Measurements from ENCODE around the gene CCNO. TPM values are rescaled to one million over a fixed set of nuclear protein-coding genes. Genes with fewer than 3 reads are reported as not detected.

CCNO gene
- total RNA-seq, 1 experiment from 2014 or later: 0.24 TPM

GRCh38 chr5:55258339-55258738 lies 24.9 kb upstream of the CCNO start (continued):
- TF ChIP-seq ATF2 (CRISPR knock-in tag; IDR thresholded peaks at IDR 0.05; ENCODE audit: borderline replicate concordance, low read depth) (no peak), CBFB (CRISPR knock-in tag; IDR thresholded peaks at IDR 0.05; ENCODE audit: low read depth) (no peak), E2F5 (CRISPR knock-in tag; IDR thresholded peaks at IDR 0.05) (no peak), TCF7 (CRISPR knock-in tag; IDR thresholded peaks at IDR 0.05; ENCODE audit: low read depth) (no peak)

DNA sequence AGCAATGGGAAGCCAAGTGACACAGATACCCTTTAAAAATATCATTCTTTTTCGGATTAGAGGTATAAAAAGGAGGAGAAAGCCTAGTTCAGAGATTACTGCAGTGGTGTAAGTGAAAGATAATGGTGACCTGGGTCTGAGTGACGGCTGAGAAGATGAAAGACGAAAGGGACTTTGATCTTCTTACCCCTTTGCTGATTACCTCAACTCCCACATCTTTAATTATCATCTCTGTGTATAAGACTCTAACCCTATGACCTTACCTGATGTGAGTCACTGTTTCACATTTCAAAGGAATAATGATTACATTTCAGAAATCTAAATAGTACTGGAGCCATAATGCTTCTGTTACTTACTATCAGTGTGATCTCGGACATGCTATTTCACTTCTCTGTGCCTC lies 21.4 kb upstream of the CCNO start:
- Mint-ChIP-seq H3K36me3 (peaks cover 5% of the 10 kb centered on the region), H3K4me3 (no peak overlapping the region), H3K27me3 (ENCODE audit: low read depth) (no peaks in the 10 kb centered on the region), H3K4me1 (peaks cover 9% of the 10 kb centered on the region; the same call in 1 of the 2 replicates), H3K9me3 (no peaks in the 10 kb centered on the region), H3K27ac (no peak overlapping the region)
- ChIA-PET POLR2A (no interaction called here), CTCF (no interaction called here)
- ATAC-seq (no peak), DNase-seq (ENCODE audit: low spot score) (no peak)
- TF ChIP-seq SMAD4 (CRISPR knock-in tag; IDR thresholded peaks at IDR 0.05) (no peak), AR (CRISPR knock-in tag; IDR thresholded peaks at IDR 0.05) (no peak), E2F5 (CRISPR knock-in tag; IDR thresholded peaks at IDR 0.05) (no peak), ZNF532 (CRISPR knock-in tag; IDR thresholded peaks at IDR 0.05; ENCODE audit: borderline replicate concordance) (no peak), FOXP1 (CRISPR knock-in tag; IDR thresholded peaks at IDR 0.05; ENCODE audit: borderline replicate concordance) (no peak), FOXP4 (CRISPR knock-in tag; IDR thresholded peaks at IDR 0.05) (no peak), JUN (CRISPR knock-in tag; IDR thresholded peaks at IDR 0.05) (no peak), NFE2L1 (CRISPR knock-in tag; IDR thresholded peaks at IDR 0.05) (no peak), MYBL2 (CRISPR knock-in tag; IDR thresholded peaks at IDR 0.05) (no peak), USF2 (CRISPR knock-in tag; IDR thresholded peaks at IDR 0.05) (no peak), CREM (CRISPR knock-in tag; IDR thresholded peaks at IDR 0.05) (no peak)
